GM08714 (cell line): ENCODE data around the gene SCP2D1.

ENCODE experiments used
- H3K4me3 ChIP-seq: fragments of 200-500 bp; sonication (Bioruptor generic); 2 replicates; pipeline ENCODE4 v1.5.1; 2014; ENCODE audit warnings: mild to moderate bottlenecking, low read length, inconsistent platforms
- ZNF274 ChIP-seq: IDR thresholded peaks from 2 replicates; pipeline ENCODE4 v1.6.1; 2012; ENCODE audit warnings: mild to moderate bottlenecking, low read depth, low read length

SCP2D1 gene

GRCh38 chr20:18839507-18840247, 26.1 kb downstream of the SCP2D1 start:
- H3K4me3 ChIP-seq = no peak overlapping the region
- TF ChIP-seq ZNF274 = no peak

GRCh38 chr20:18840248-18840645, 26.7 kb downstream of the SCP2D1 start:
- no peak overlapping the region for H3K4me3 ChIP-seq
- no peak for TF ChIP-seq ZNF274

- H3K4me3 ChIP-seq = no peak overlapping the region
These were observed 31.4 kb downstream of the SCP2D1 start for GRCh38 chr20:18845017-18845416.

GRCh38 chr20:18847226-18847755, 33.7 kb downstream of the SCP2D1 start:
- no peak overlapping the region for H3K4me3 ChIP-seq
- TF ChIP-seq ZNF274 = no peak

More at GRCh38 chr20:18845017-18845416, 31.4 kb downstream of the SCP2D1 start:
- TF ChIP-seq ZNF274 = no peak

- no peak for TF ChIP-seq ZNF274
- no peak overlapping the region for H3K4me3 ChIP-seq
These were observed 35.5 kb downstream of the SCP2D1 start for GRCh38 chr20:18849131-18849530.

- no peak overlapping the region for H3K4me3 ChIP-seq
- no peak for TF ChIP-seq ZNF274
These were observed 38.0 kb downstream of the SCP2D1 start for GRCh38 chr20:18851629-18852028.

- H3K4me3 ChIP-seq = no peak overlapping the region
- no peak for TF ChIP-seq ZNF274
These were observed 38.7 kb downstream of the SCP2D1 start for GRCh38 chr20:18852318-18852717.

GRCh38 chr20:18853216-18853615, 39.6 kb downstream of the SCP2D1 start:
- no peak for TF ChIP-seq ZNF274

GRCh38 chr20:18853946-18854646, 40.5 kb downstream of the SCP2D1 start:
- no peak for TF ChIP-seq ZNF274
- no peak overlapping the region for H3K4me3 ChIP-seq

More at GRCh38 chr20:18853216-18853615, 39.6 kb downstream of the SCP2D1 start:
- H3K4me3 ChIP-seq = no peak overlapping the region

- TF ChIP-seq ZNF274 = no peak
- no peak overlapping the region for H3K4me3 ChIP-seq
These were observed 42.3 kb downstream of the SCP2D1 start for GRCh38 chr20:18855882-18856281.

- no peak overlapping the region for H3K4me3 ChIP-seq
These were observed 43.3 kb downstream of the SCP2D1 start for GRCh38 chr20:18856873-18857272.

GRCh38 chr20:18857640-18858039, 44.1 kb downstream of the SCP2D1 start:
- H3K4me3 ChIP-seq = no peak overlapping the region
- TF ChIP-seq ZNF274 = no peak

More at GRCh38 chr20:18856873-18857272, 43.3 kb downstream of the SCP2D1 start:
- no peak for TF ChIP-seq ZNF274

GRCh38 chr20:18858816-18859215, 45.2 kb downstream of the SCP2D1 start:
- TF ChIP-seq ZNF274 = no peak

More at GRCh38 chr20:18858816-18859215, 45.2 kb downstream of the SCP2D1 start:
- H3K4me3 ChIP-seq = no peak overlapping the region
